Ishikawa (cell line): ENCODE measurements around the gene CLDN4.

Experiments
- TEAD4 ChIP-seq: IDR thresholded peaks from 2 replicates; pipeline ENCODE4 v1.6.1; 2012
- YY1 ChIP-seq: IDR thresholded peaks from 2 replicates; pipeline ENCODE4 v1.6.1; 2012; ENCODE audit warnings: low read depth
- ZBTB7A ChIP-seq: IDR thresholded peaks from 2 replicates; pipeline ENCODE4 v1.6.1; 2012; ENCODE audit warnings: low read depth

GRCh38 chr7:73876973-73877372, 46.2 kb downstream of the CLDN4 start:
- TF ChIP-seq YY1 = no peak
- TF ChIP-seq TEAD4 = no peak
- TF ChIP-seq ZBTB7A = no peak
